Measurements from ENCODE around the gene ASF1A.

ASF1A gene

GRCh38 chr6:118896339-118897136 lies 2.6 kb downstream of the ASF1A start:
- peak; percentile 78 for DNase-seq (ENCODE audit: low read depth)
- H3K4me3 ChIP-seq (ENCODE audit: low read depth, low read length): peak overlapping the region; percentile 95
- TF ChIP-seq MYC (IDR thresholded peaks at IDR 0.05; ENCODE audit: low read depth, low read length) (no peak), MAX (IDR thresholded peaks at IDR 0.05; ENCODE audit: low read depth, low read length) (no peak), POLR2A (IDR thresholded peaks at IDR 0.05; ENCODE audit: extremely low read depth, insufficient read length) (no peak), CTCF (IDR thresholded peaks at IDR 0.05; ENCODE audit: low read depth, low read length) (peak; percentile 43)

- peak overlapping the region; percentile 95 for H3K4me3 ChIP-seq (ENCODE audit: low read depth, low read length)
- DNase-seq (ENCODE audit: low read depth): no peak
- no peak for TF ChIP-seq MYC (IDR thresholded peaks at IDR 0.05; ENCODE audit: low read depth, low read length)
- no peak for TF ChIP-seq POLR2A (IDR thresholded peaks at IDR 0.05; ENCODE audit: extremely low read depth, insufficient read length)
- TF ChIP-seq CTCF (IDR thresholded peaks at IDR 0.05; ENCODE audit: low read depth, low read length): no peak
- no peak for TF ChIP-seq MAX (IDR thresholded peaks at IDR 0.05; ENCODE audit: low read depth, low read length)
Observed at GRCh38 chr6:118897386-118897785, 3.4 kb downstream of the ASF1A start.

GRCh38 chr6:118899948-118900347 lies 6.0 kb downstream of the ASF1A start:
- no peak for DNase-seq (ENCODE audit: low read depth)
- H3K4me3 ChIP-seq (ENCODE audit: low read depth, low read length): no peak overlapping the region
- TF ChIP-seq MAX (IDR thresholded peaks at IDR 0.05; ENCODE audit: low read depth, low read length): no peak
- TF ChIP-seq POLR2A (IDR thresholded peaks at IDR 0.05; ENCODE audit: extremely low read depth, insufficient read length): no peak
- no peak for TF ChIP-seq CTCF (IDR thresholded peaks at IDR 0.05; ENCODE audit: low read depth, low read length)
- TF ChIP-seq MYC (IDR thresholded peaks at IDR 0.05; ENCODE audit: low read depth, low read length): no peak

- H3K4me3 ChIP-seq (ENCODE audit: low read depth, low read length): no peak overlapping the region
- no peak for TF ChIP-seq MAX (IDR thresholded peaks at IDR 0.05; ENCODE audit: low read depth, low read length)
- no peak for TF ChIP-seq CTCF (IDR thresholded peaks at IDR 0.05; ENCODE audit: low read depth, low read length)
- no peak for TF ChIP-seq POLR2A (IDR thresholded peaks at IDR 0.05; ENCODE audit: extremely low read depth, insufficient read length)
- TF ChIP-seq MYC (IDR thresholded peaks at IDR 0.05; ENCODE audit: low read depth, low read length): no peak
- DNase-seq (ENCODE audit: low read depth): no peak
Observed at GRCh38 chr6:118902726-118903125, 8.8 kb downstream of the ASF1A start.

GRCh38 chr6:118903138-118903537 lies 9.2 kb downstream of the ASF1A start:
- no peak overlapping the region for H3K4me3 ChIP-seq (ENCODE audit: low read depth, low read length)
- TF ChIP-seq MAX (IDR thresholded peaks at IDR 0.05; ENCODE audit: low read depth, low read length): no peak
- no peak for TF ChIP-seq MYC (IDR thresholded peaks at IDR 0.05; ENCODE audit: low read depth, low read length)
- no peak for TF ChIP-seq CTCF (IDR thresholded peaks at IDR 0.05; ENCODE audit: low read depth, low read length)
- TF ChIP-seq POLR2A (IDR thresholded peaks at IDR 0.05; ENCODE audit: extremely low read depth, insufficient read length): no peak
- DNase-seq (ENCODE audit: low read depth): no peak

Measured in NB4 (cell line).